ENCODE data around the gene OR5AU1.

Gene OR5AU1

DNA sequence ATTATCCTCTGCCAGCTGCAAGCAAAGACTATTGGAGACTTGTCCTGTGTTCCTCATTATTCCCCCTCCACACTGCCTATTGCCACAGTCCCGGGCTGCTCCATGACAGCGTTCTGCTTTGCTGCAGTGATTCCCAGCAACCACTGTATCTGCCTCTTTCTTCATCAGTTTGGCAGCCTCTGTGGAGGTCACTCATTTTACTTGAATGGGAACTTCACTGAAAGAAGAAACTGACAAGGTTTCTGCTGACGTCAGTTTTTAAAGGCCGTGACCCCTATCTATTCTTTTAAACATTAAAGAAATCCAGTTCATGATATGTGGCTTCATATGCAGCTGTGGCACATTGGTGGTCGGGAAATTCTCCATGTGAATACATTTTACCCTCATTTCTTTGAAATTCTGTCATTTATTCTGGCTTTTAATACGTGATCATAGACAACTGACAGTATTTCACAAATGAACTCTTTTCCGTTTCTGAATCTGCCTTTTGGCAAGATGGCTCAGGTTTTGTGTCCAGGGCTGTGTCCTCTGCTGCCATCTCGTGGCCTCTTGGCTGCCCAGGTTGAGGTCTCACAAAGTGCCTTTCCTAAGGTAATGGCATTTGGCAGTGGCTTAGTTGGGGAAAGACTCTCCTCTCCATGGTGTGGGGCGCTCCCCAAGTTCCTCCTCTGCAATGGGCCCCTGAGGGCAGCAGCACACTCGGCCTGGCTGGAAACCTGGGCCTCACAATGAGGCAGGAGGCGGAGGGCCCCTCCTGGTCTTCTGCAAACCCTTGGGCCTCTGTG, 49.2 kb downstream of the OR5AU1 start:
- peak; percentile 80 for DNase-seq (ENCODE audit: low spot score)

GRCh38 chr14:21106176-21106497, 49.7 kb downstream of the OR5AU1 start:
- no peak for DNase-seq (ENCODE audit: low spot score)

- no peak for DNase-seq (ENCODE audit: low spot score)
Observed at GRCh38 chr14:21105095-21105494, 50.8 kb downstream of the OR5AU1 start.
